Neuronal stem cell (in vitro differentiated cells): ENCODE measurements around the gene WEE2.
A peak's percentile ranks its signal among the peaks of the same experiment; 100 is the strongest.

Experiments used
- DNase-seq: peaks from one replicate; pipeline ENCODE4 v3.0.0-alpha.2; 2013; ENCODE audit warnings: low spot score
- H2AFZ ChIP-seq: one replicate; pipeline ENCODE4 v1.6.1; 2013; ENCODE audit warnings: mild to moderate bottlenecking, low read length, inconsistent platforms
- H2AK5ac ChIP-seq: 2 replicates; pipeline ENCODE4 v1.6.1; 2013; ENCODE audit warnings: low read depth, mild to moderate bottlenecking, inconsistent platforms, low read length, moderate library complexity, mixed read lengths
- H2BK120ac ChIP-seq: 2 replicates; pipeline ENCODE4 v1.6.1; 2013; ENCODE audit warnings: low read depth, mild to moderate bottlenecking, inconsistent platforms, low read length, moderate library complexity, mixed read lengths
- H2BK12ac ChIP-seq: one replicate; pipeline ENCODE4 v1.6.1; 2013; ENCODE audit warnings: low read length, inconsistent platforms
- H2BK15ac ChIP-seq: 2 replicates; pipeline ENCODE4 v1.6.1; 2013; ENCODE audit warnings: mild to moderate bottlenecking, low read length, inconsistent platforms, mixed read lengths
- H2BK5ac ChIP-seq: one replicate; pipeline ENCODE4 v1.6.1; 2013; ENCODE audit warnings: inconsistent platforms, mild to moderate bottlenecking, low read length, moderate library complexity
- H3K14ac ChIP-seq: one replicate; pipeline ENCODE4 v1.6.1; 2013; ENCODE audit warnings: low read length, inconsistent platforms
- H3K18ac ChIP-seq: 2 replicates; pipeline ENCODE4 v1.6.1; 2013; ENCODE audit warnings: low read length, inconsistent platforms
- H3K23ac ChIP-seq: 2 replicates; pipeline ENCODE4 v1.6.1; 2013; ENCODE audit warnings: low read depth, mild to moderate bottlenecking, mixed read lengths, low read length, inconsistent platforms; ENCODE audit not compliant: poor library complexity
- H3K27ac ChIP-seq: replicated peaks from 3 replicates; pipeline ENCODE4 v1.5.1; 2013; ENCODE audit warnings: low read length, inconsistent platforms
- H3K27me3 ChIP-seq, 3 experiments: 2 replicates each; pipeline ENCODE4 v1.6.1; 2013; ENCODE audit warnings: low read length in 3 of 3, mild to moderate bottlenecking in 2 of 3, inconsistent platforms in 1 of 3, low read depth in 1 of 3, mixed read lengths in 1 of 3, moderate library complexity in 1 of 3; ENCODE audit not compliant: control insufficient read depth in 3 of 3, insufficient read depth in 3 of 3
- H3K36me3 ChIP-seq, 2 donors: replicated peaks in 1 of 2; 2 replicates each; pipeline ENCODE4 v1.6.1; 2013; ENCODE audit warnings: low read length in 2 of 2; ENCODE audit not compliant: control insufficient read depth in 2 of 2, insufficient read depth in 2 of 2
- H3K4ac ChIP-seq: 2 replicates; pipeline ENCODE4 v1.6.1; 2013; ENCODE audit warnings: inconsistent platforms, mild to moderate bottlenecking, low read length, moderate library complexity
- H3K4me1 ChIP-seq, 2 donors: 1 replicate in 1 of 2; 2 replicates in 1 of 2; pipeline ENCODE4 v1.6.1; 2013; ENCODE audit warnings: low read length in 2 of 2, low read depth in 1 of 2; ENCODE audit not compliant: control insufficient read depth in 2 of 2, insufficient read depth in 1 of 2
- H3K4me2 ChIP-seq: one replicate; pipeline ENCODE4 v1.6.1; 2013; ENCODE audit warnings: mild to moderate bottlenecking, low read length, inconsistent platforms; ENCODE audit not compliant: insufficient read depth, poor library complexity, severe bottlenecking
- H3K4me3 ChIP-seq, 2 donors: 2 replicates each; pipeline ENCODE4 v1.5.1; 2013; ENCODE audit warnings: low read length in 2 of 2, mild to moderate bottlenecking in 2 of 2, inconsistent platforms in 1 of 2, moderate library complexity in 1 of 2
- H3K79me1 ChIP-seq: one replicate; pipeline ENCODE4 v1.6.1; 2013; ENCODE audit warnings: low read depth, mild to moderate bottlenecking, inconsistent platforms, low read length, moderate library complexity
- H3K9ac ChIP-seq: one replicate; pipeline ENCODE4 v1.6.1; 2013; ENCODE audit warnings: mild to moderate bottlenecking, low read depth, low read length, inconsistent platforms; ENCODE audit not compliant: poor library complexity
- H3K9me3 ChIP-seq, 2 donors: replicated peaks in 1 of 2; 2 replicates each; pipeline versions ENCODE3 to v1.6.1; 2013; ENCODE audit warnings: low read length in 2 of 2, mild to moderate bottlenecking in 2 of 2, inconsistent platforms in 1 of 2, low read depth in 1 of 2, mixed read lengths in 1 of 2, moderate library complexity in 1 of 2; ENCODE audit not compliant: control insufficient read depth in 2 of 2, insufficient read depth in 1 of 2
- H4K8ac ChIP-seq: one replicate; pipeline ENCODE4 v1.6.1; 2013; ENCODE audit warnings: low read depth, mild to moderate bottlenecking, inconsistent platforms, low read length, moderate library complexity
- H4K91ac ChIP-seq: one replicate; pipeline ENCODE4 v1.6.1; 2013; ENCODE audit warnings: low read length, low read depth, mild to moderate bottlenecking, inconsistent platforms; ENCODE audit not compliant: poor library complexity
- WGBS, 2 donors: extraction: QIAGEN DNeasy Blood & Tissue Kit; methylation state at CpG; one replicate each; pipeline ENCODE4 v1.1.7; 2013; ENCODE audit warnings: missing lambda C conversion rate in 2 of 2, mixed read lengths in 1 of 2; ENCODE audit not compliant: insufficient read length in 2 of 2, insufficient replicate concordance in 1 of 2; ENCODE audit errors: extremely low coverage in 2 of 2; 5-methylcytosine and 5-hydroxymethylcytosine counted together

WEE2 gene

GRCh38 chr7:141671705-141672496, 36.3 kb upstream of the WEE2 start:
- Histone ChIP-seq H3K79me1 (no peaks in the 10 kb centered on the region), H3K9me3 (peaks cover 2 to 10% of the 10 kb centered on the region in 2 donors), H3K23ac (no peak overlapping the region), H3K4ac (no peak overlapping the region), H3K4me2 (no peak overlapping the region), H4K91ac (no peak overlapping the region), H2BK120ac (no peak overlapping the region), H2BK15ac (no peak overlapping the region), H3K4me1 (peaks cover 2 to 9% of the 10 kb centered on the region in 2 donors), H3K36me3 (peaks cover 0 to 37% of the 10 kb centered on the region in 2 donors), H3K9ac (no peak overlapping the region), H3K27ac (no peak overlapping the region), H4K8ac (no peak overlapping the region), H2AFZ (no peak overlapping the region), H3K4me3 (no peak overlapping the region), H2BK5ac (no peak overlapping the region), H3K27me3 (no peaks in the 10 kb centered on the region), H2AK5ac (no peak overlapping the region), H3K18ac (no peak overlapping the region), H2BK12ac (no peak overlapping the region), H3K14ac (no peak overlapping the region)
- no peak for DNase-seq
- WGBS, 2 donors: no CpG with 5 or more reads among the region's 7 CpGs

- H3K18ac ChIP-seq: no peak overlapping the region
- H3K36me3 ChIP-seq: peaks cover 0 to 41% of the 10 kb centered on the region in 2 donors
- H3K4me3 ChIP-seq: no peak overlapping the region
- no CpG with 5 or more reads among the region's 3 CpGs for WGBS, 2 donors
- H3K4ac ChIP-seq: no peak overlapping the region
- no peak overlapping the region for H3K4me2 ChIP-seq
- no peaks in the 10 kb centered on the region for H3K27me3 ChIP-seq
- H3K14ac ChIP-seq: no peak overlapping the region
- H3K4me1 ChIP-seq: peaks cover 2 to 9% of the 10 kb centered on the region in 2 donors
- no peak overlapping the region for H4K91ac ChIP-seq
- H2AK5ac ChIP-seq: no peak overlapping the region
- no peak overlapping the region for H4K8ac ChIP-seq
- H3K79me1 ChIP-seq: no peaks in the 10 kb centered on the region
- no peak for DNase-seq
- no peak overlapping the region for H3K9ac ChIP-seq
- H2AFZ ChIP-seq: no peak overlapping the region
- no peak overlapping the region for H3K27ac ChIP-seq
- H3K9me3 ChIP-seq: peaks cover 2 to 10% of the 10 kb centered on the region in 2 donors
- H2BK15ac ChIP-seq: no peak overlapping the region
- no peak overlapping the region for H2BK12ac ChIP-seq
- H2BK120ac ChIP-seq: no peak overlapping the region
- no peak overlapping the region for H3K23ac ChIP-seq
- H2BK5ac ChIP-seq: no peak overlapping the region
These were observed 34.8 kb upstream of the WEE2 start for GRCh38 chr7:141673346-141673745.

- H2AFZ ChIP-seq: peak overlapping the region; percentile 54
- no peak overlapping the region for H3K9ac ChIP-seq
- H3K4me2 ChIP-seq: peak overlapping the region; percentile 44
- no peak overlapping the region for H3K4ac ChIP-seq
- H3K23ac ChIP-seq: no peak overlapping the region
- H3K27me3 ChIP-seq: no peaks in the 10 kb centered on the region
- peak; percentile 72 for DNase-seq
- peaks cover 2 to 9% of the 10 kb centered on the region in 2 donors for H3K4me1 ChIP-seq
- H3K27ac ChIP-seq: peak overlapping the region; percentile 92
- no peak overlapping the region for H2BK120ac ChIP-seq
- no peak overlapping the region for H2BK12ac ChIP-seq
- H4K8ac ChIP-seq: no peak overlapping the region
- peak overlapping the region; percentile 20 for H3K18ac ChIP-seq
- H2AK5ac ChIP-seq: no peak overlapping the region
- H3K9me3 ChIP-seq: peaks cover 2 to 10% of the 10 kb centered on the region in 2 donors
- WGBS, 2 donors: no CpG with 5 or more reads among the region's 5 CpGs
- peaks cover 0 to 35% of the 10 kb centered on the region in 2 donors for H3K36me3 ChIP-seq
- H3K79me1 ChIP-seq: no peaks in the 10 kb centered on the region
- no peak overlapping the region for H3K14ac ChIP-seq
- H2BK15ac ChIP-seq: no peak overlapping the region
- no peak overlapping the region for H3K4me3 ChIP-seq
- no peak overlapping the region for H4K91ac ChIP-seq
- H2BK5ac ChIP-seq: no peak overlapping the region
These were observed 33.9 kb upstream of the WEE2 start for GRCh38 chr7:141674171-141674671.

- Histone ChIP-seq H3K27me3 (no peaks in the 10 kb centered on the region), H3K36me3 (peaks cover 0 to 37% of the 10 kb centered on the region in 2 donors), H4K91ac (no peak overlapping the region), H3K9me3 (peaks cover 2 to 10% of the 10 kb centered on the region in 2 donors), H2BK12ac (no peak overlapping the region), H2BK5ac (no peak overlapping the region), H3K4me3 (no peak overlapping the region), H4K8ac (no peak overlapping the region), H3K23ac (no peak overlapping the region), H3K4ac (no peak overlapping the region), H3K27ac (peak overlapping the region; percentile 92), H2BK120ac (no peak overlapping the region), H3K14ac (no peak overlapping the region), H2BK15ac (no peak overlapping the region), H3K18ac (no peak overlapping the region), H3K4me1 (peaks cover 2 to 9% of the 10 kb centered on the region in 2 donors), H3K79me1 (no peaks in the 10 kb centered on the region), H3K9ac (no peak overlapping the region), H2AFZ (peak overlapping the region; percentile 54), H3K4me2 (peak overlapping the region; percentile 44), H2AK5ac (no peak overlapping the region)
- DNase-seq: no peak
- no CpG with 5 or more reads among the region's 4 CpGs for WGBS, 2 donors
These were observed 33.5 kb upstream of the WEE2 start for GRCh38 chr7:141674702-141675101.
